Measurements from ENCODE around the gene DAB1. TPM values are rescaled to one million over a fixed set of nuclear protein-coding genes. Genes with fewer than 3 reads are reported as not detected.

The DAB1 gene
- total RNA-seq, 1 donor: not detected

DNA sequence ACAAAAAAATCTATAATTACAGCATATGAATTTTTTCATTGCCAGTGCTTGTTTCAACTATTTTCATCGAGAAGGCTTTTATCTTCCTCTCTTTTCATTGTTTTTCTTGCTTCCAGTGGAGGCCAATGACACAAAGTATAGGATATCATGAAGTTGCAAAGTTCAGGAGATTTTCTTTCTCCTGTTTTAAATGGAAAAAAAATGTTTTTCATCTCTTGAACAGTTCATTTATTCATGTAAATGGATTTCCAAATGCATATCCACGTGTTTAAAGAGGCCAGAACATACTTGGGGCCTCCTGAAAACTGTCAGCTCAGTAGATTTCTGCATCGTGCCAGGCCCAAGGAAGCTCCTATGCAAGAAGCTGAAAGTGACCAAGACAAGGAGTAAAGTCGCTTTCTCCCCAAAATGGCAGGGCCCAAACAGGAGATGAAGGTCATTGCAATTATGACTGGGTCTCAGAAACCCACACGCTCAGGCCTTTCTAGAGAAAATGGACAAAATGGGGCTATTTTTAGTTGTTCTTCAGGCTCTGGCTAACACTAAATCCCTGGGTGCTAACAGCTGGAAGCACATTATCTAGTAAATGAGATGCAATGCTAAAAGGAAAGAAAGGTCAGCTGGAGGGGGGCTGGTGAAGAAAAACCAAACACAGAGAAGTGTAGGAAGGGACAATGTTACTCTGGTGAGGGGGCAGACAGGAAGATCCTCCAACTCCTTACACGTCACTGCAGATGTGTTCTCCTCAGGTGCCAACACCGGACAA is 321.1 kb downstream of the DAB1 start:
- Histone ChIP-seq H4K20me1 (ENCODE audit: insufficient read depth, low read length) (no peaks in the 10 kb centered on the region), H3K27me3 (ENCODE audit: insufficient read depth, low read length) (no peaks in the 10 kb centered on the region), H3K4me2 (ENCODE audit: insufficient read depth, low read length) (no peak overlapping the region), H3K4me3 (ENCODE audit: insufficient read depth, low read length) (no peak overlapping the region), H3K79me2 (ENCODE audit: insufficient read depth, low read length) (no peaks in the 10 kb centered on the region), H3K4me1 (ENCODE audit: insufficient read depth, low read length) (no peaks in the 10 kb centered on the region), H3K27ac (ENCODE audit: low read depth, low read length) (no peak overlapping the region), H2AFZ (ENCODE audit: low read length) (no peak overlapping the region), H3K9me3 (ENCODE audit: low read depth, low read length) (no peaks in the 10 kb centered on the region), H3K36me3 (ENCODE audit: insufficient read depth, low read length) (no peaks in the 10 kb centered on the region)
- TF ChIP-seq, protein P1, sequence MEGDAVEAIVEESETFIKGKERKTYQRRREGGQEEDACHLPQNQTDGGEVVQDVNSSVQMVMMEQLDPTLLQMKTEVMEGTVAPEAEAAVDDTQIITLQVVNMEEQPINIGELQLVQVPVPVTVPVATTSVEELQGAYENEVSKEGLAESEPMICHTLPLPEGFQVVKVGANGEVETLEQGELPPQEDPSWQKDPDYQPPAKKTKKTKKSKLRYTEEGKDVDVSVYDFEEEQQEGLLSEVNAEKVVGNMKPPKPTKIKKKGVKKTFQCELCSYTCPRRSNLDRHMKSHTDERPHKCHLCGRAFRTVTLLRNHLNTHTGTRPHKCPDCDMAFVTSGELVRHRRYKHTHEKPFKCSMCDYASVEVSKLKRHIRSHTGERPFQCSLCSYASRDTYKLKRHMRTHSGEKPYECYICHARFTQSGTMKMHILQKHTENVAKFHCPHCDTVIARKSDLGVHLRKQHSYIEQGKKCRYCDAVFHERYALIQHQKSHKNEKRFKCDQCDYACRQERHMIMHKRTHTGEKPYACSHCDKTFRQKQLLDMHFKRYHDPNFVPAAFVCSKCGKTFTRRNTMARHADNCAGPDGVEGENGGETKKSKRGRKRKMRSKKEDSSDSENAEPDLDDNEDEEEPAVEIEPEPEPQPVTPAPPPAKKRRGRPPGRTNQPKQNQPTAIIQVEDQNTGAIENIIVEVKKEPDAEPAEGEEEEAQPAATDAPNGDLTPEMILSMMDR (IDR thresholded peaks at IDR 0.05; ENCODE audit: extremely low read depth, low read depth, low read length): no peak
- no peak for DNase-seq (ENCODE audit: insufficient read length, low spot score, missing footprints)

DNA sequence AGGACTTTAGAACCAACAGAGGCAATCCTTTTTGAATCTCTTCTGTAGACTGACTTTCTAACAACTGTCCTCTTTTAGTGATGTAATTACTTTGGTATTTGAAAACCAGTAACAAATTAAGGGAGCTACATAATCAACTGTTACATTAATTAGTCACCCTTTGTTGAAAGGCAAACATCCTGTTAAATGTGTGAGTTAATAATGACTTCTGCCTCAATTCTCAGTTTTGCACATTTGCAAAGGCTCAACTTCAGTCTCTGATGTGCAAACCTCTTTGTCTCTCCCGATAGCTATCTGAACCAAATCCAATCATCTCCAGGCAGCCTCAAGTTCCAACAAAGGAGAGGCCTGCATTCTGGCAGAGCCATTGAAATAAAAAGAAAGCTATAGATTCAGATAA is 322.7 kb downstream of the DAB1 start:
- Histone ChIP-seq H3K4me3 (ENCODE audit: insufficient read depth, low read length) (no peak overlapping the region), H2AFZ (ENCODE audit: low read length) (no peak overlapping the region), H3K27me3 (ENCODE audit: insufficient read depth, low read length) (no peaks in the 10 kb centered on the region), H3K9me3 (ENCODE audit: low read depth, low read length) (no peaks in the 10 kb centered on the region), H3K27ac (ENCODE audit: low read depth, low read length) (no peak overlapping the region), H4K20me1 (ENCODE audit: insufficient read depth, low read length) (no peaks in the 10 kb centered on the region), H3K4me2 (ENCODE audit: insufficient read depth, low read length) (no peak overlapping the region), H3K36me3 (ENCODE audit: insufficient read depth, low read length) (no peaks in the 10 kb centered on the region), H3K4me1 (ENCODE audit: insufficient read depth, low read length) (no peaks in the 10 kb centered on the region), H3K79me2 (ENCODE audit: insufficient read depth, low read length) (no peaks in the 10 kb centered on the region)
- no peak for DNase-seq (ENCODE audit: insufficient read length, low spot score, missing footprints)
- TF ChIP-seq, protein P1 (IDR thresholded peaks at IDR 0.05; ENCODE audit: extremely low read depth, low read depth, low read length): no peak

DNA sequence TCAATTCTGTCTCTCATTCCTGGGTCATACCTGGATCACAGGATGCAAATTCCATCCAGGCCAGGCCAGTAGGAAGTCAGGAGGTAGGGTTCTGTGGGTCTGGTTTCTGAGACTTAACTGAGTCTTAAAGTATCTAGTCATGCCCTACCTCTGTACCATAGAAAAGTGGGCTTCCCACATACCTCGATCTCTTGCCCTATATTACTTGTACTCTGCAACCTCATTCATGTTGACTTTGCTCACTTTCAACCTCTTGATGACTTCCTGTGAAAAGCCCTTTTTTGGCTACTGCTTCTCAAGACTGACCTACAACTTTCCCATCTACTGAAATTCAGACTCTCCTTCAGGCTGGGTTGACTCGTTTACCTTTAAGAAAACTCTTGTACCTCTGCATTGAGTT is 329.1 kb downstream of the DAB1 start:
- Histone ChIP-seq H3K79me2 (ENCODE audit: insufficient read depth, low read length) (no peaks in the 10 kb centered on the region), H3K36me3 (ENCODE audit: insufficient read depth, low read length) (no peaks in the 10 kb centered on the region), H2AFZ (ENCODE audit: low read length) (no peak overlapping the region), H3K4me1 (ENCODE audit: insufficient read depth, low read length) (no peaks in the 10 kb centered on the region), H3K9me3 (ENCODE audit: low read depth, low read length) (no peaks in the 10 kb centered on the region), H4K20me1 (ENCODE audit: insufficient read depth, low read length) (no peaks in the 10 kb centered on the region), H3K27me3 (ENCODE audit: insufficient read depth, low read length) (no peaks in the 10 kb centered on the region), H3K27ac (ENCODE audit: low read depth, low read length) (no peak overlapping the region), H3K4me2 (ENCODE audit: insufficient read depth, low read length) (no peak overlapping the region), H3K4me3 (ENCODE audit: insufficient read depth, low read length) (no peak overlapping the region)
- TF ChIP-seq, protein P1 (IDR thresholded peaks at IDR 0.05; ENCODE audit: extremely low read depth, low read depth, low read length): no peak
- no peak for DNase-seq (ENCODE audit: insufficient read length, low spot score, missing footprints)

DNA sequence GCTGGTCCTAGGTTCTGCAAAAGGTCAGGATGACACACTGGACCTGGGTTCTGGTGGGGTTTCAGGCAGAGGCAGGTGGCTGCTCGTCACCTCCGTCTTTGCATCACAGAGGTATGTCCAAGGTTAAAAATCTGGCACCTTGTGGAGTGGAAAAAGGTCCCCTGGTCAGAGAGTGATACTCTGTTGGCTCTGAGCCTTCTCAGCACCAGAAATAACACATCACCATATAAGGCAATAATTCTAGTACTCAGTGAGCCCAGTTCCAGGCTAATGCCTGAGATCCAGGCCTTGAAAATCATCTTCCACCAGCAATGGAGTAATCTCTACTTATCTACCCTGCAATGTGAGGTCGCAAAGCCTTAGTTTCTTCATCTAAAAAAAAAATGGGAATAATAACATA is 330.7 kb downstream of the DAB1 start:
- DNase-seq (ENCODE audit: insufficient read length, low spot score, missing footprints): no peak
- Histone ChIP-seq H3K27me3 (ENCODE audit: insufficient read depth, low read length) (no peaks in the 10 kb centered on the region), H3K36me3 (ENCODE audit: insufficient read depth, low read length) (no peaks in the 10 kb centered on the region), H3K4me1 (ENCODE audit: insufficient read depth, low read length) (no peaks in the 10 kb centered on the region), H4K20me1 (ENCODE audit: insufficient read depth, low read length) (no peaks in the 10 kb centered on the region), H3K79me2 (ENCODE audit: insufficient read depth, low read length) (no peaks in the 10 kb centered on the region), H3K9me3 (ENCODE audit: low read depth, low read length) (no peaks in the 10 kb centered on the region), H3K27ac (ENCODE audit: low read depth, low read length) (no peak overlapping the region), H2AFZ (ENCODE audit: low read length) (no peak overlapping the region), H3K4me2 (ENCODE audit: insufficient read depth, low read length) (no peak overlapping the region), H3K4me3 (ENCODE audit: insufficient read depth, low read length) (no peak overlapping the region)
- TF ChIP-seq, protein P1 (IDR thresholded peaks at IDR 0.05; ENCODE audit: extremely low read depth, low read depth, low read length): no peak

Measured in osteoblast (primary cell).